IPS-18c (cell line): ENCODE data around the gene SSB.
"Not testable (repeated sequence)": the region's sequence is repeated elsewhere in the genome, so short reads cannot be mapped to it uniquely, and the experiment has no call there.

Source experiments
- H3K4me3 ChIP-seq: 2 replicates; pipeline ENCODE4 v1.7.0; 2013; ENCODE audit warnings: low read depth, mild to moderate bottlenecking, low read length, moderate library complexity; ENCODE audit not compliant: insufficient read depth
- H3K9me3 ChIP-seq: one replicate; pipeline ENCODE4 v1.6.1; 2013; ENCODE audit warnings: mild to moderate bottlenecking, low read length, moderate library complexity; ENCODE audit not compliant: control insufficient read depth, insufficient read depth

The SSB gene

DNA sequence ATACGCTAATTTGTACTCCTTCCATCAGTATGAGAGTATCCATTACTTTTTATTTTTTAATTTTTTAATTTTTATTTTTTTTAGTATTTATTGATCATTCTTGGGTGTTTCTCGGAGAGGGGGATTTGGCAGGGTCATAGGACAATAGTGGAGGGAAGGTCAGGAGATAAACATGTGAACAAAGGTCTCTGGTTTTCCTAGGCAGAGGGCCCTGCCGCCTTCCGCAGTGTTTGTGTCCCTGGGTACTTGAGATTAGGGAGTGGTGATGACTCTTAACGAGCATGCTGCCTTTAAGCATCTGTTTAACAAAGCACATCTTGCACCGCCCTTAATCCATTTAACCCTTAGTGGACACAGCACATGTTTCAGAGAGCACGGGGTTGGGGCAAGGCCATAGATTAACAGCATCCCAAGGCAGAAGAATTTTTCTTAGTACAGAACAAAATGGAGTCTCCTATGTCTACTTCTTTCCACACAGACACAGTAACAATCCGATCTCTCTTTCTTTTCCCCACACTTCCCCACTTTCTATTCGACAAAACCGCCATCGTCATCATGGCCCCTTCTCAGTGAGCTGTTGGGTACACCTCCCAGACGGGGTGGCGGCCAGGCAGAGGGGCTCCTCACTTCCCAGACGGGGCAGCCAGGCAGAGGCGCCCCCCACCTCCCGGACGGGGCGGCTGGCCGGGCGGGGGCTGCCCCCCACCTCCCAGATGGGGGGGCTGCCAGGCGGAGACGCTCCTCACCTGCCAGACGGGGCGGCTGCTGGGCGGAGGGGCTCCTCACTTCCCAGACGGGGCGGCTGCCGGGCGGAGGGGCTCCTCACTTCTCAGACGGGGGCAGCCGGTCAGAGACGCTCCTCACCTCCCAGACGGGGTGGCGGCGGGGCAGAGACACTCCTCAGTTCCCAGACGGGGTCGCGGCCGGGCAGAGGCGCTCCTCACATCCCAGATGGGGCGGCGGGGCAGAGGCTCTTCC lies 56.9 kb downstream of the SSB start:
- not testable (repeated sequence) for H3K9me3 ChIP-seq, H3K4me3 ChIP-seq

DNA sequence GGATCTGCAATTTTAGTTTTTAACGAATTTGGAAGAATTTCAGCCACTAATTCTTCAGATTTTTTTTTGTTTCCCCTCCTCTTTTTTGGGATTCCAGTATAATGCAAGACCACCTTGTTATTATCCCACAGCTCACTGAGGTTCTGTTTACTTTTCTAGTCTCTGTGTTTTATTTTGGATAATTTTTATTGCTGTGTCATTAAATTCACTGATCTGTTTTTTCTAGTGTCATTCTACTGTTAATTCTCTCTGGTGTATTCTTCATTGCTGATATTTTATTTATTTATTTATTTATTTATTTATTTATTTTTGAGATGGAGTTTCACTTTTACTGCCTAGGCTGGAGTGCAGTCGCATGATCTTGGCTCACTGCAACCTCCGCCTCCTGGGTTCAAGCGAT lies 60.8 kb downstream of the SSB start:
- Histone ChIP-seq H3K4me3 (no peak overlapping the region), H3K9me3 (peaks cover 7% of the 10 kb centered on the region)

DNA sequence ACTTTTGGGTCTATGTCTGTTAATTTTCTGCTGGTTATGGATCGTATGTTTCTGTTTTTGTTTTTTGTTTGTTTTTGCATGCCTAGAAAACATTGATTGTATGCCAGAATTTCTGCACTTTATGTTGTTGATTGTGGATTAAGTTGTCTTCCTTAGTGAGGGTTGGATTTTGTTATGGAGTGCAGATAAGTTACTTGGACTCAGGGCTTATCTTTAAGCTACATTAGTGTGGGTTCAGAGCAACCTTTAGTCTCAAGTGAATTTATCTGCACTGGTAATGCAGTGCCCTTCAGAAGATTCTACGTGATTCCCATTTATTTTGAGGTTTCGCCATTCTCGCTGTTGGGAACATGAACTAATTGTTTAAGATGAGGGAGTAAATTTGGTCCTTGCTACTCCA lies 61.5 kb downstream of the SSB start:
- Histone ChIP-seq H3K9me3 (peaks cover 7% of the 10 kb centered on the region), H3K4me3 (no peak overlapping the region)
